IPS-20b (cell line): ENCODE results near the gene ADARB2.

Experiments
- H3K27ac ChIP-seq: one replicate; pipeline ENCODE4 v1.5.1; 2013; ENCODE audit warnings: low read length
- H3K27me3 ChIP-seq: 2 replicates; pipeline ENCODE4 v1.6.1; 2013; ENCODE audit warnings: mild to moderate bottlenecking, low read length, inconsistent platforms; ENCODE audit not compliant: insufficient read depth
- H3K36me3 ChIP-seq: 2 replicates; pipeline ENCODE4 v1.6.1; 2013; ENCODE audit warnings: low read depth, mild to moderate bottlenecking, inconsistent platforms, low read length, moderate library complexity; ENCODE audit not compliant: insufficient read depth
- H3K4me1 ChIP-seq: 2 replicates; pipeline ENCODE4 v1.6.1; 2013; ENCODE audit warnings: mild to moderate bottlenecking, control low read depth, inconsistent platforms, low read length, moderate library complexity; ENCODE audit not compliant: insufficient read depth
- H3K4me3 ChIP-seq: 2 replicates; pipeline ENCODE4 v1.5.1; 2013; ENCODE audit warnings: mild to moderate bottlenecking, low read length, inconsistent platforms
- H3K9ac ChIP-seq: 2 replicates; pipeline ENCODE4 v1.6.1; 2013; ENCODE audit warnings: low read depth, mild to moderate bottlenecking, inconsistent platforms, low read length, moderate library complexity
- H3K9me3 ChIP-seq: 2 replicates; pipeline ENCODE4 v1.6.1; 2013; ENCODE audit warnings: mild to moderate bottlenecking, low read depth, low read length, inconsistent platforms; ENCODE audit not compliant: insufficient read depth

Gene ADARB2

GRCh38 chr10:1410469-1411395, 326.6 kb downstream of the ADARB2 start:
- H3K27me3 ChIP-seq = no peaks in the 10 kb centered on the region
- no peak overlapping the region for H3K27ac ChIP-seq

GRCh38 chr10:1410032-1410431, 327.3 kb downstream of the ADARB2 start:
- Histone ChIP-seq H3K36me3 (no peaks in the 10 kb centered on the region), H3K4me1 (no peaks in the 10 kb centered on the region), H3K4me3 (no peak overlapping the region), H3K27ac (no peak overlapping the region), H3K27me3 (no peaks in the 10 kb centered on the region), H3K9me3 (no peaks in the 10 kb centered on the region), H3K9ac (no peak overlapping the region)

More at GRCh38 chr10:1410469-1411395, 326.6 kb downstream of the ADARB2 start:
- no peaks in the 10 kb centered on the region for H3K36me3 ChIP-seq
- no peaks in the 10 kb centered on the region for H3K9me3 ChIP-seq
- H3K9ac ChIP-seq = no peak overlapping the region
- no peaks in the 10 kb centered on the region for H3K4me1 ChIP-seq
- no peak overlapping the region for H3K4me3 ChIP-seq

GRCh38 chr10:1409392-1409791, 327.9 kb downstream of the ADARB2 start:
- Histone ChIP-seq H3K4me3 (no peak overlapping the region), H3K27ac (no peak overlapping the region), H3K27me3 (no peaks in the 10 kb centered on the region), H3K9ac (no peak overlapping the region), H3K4me1 (no peaks in the 10 kb centered on the region), H3K36me3 (no peaks in the 10 kb centered on the region), H3K9me3 (no peaks in the 10 kb centered on the region)

- Histone ChIP-seq H3K27ac (no peak overlapping the region), H3K36me3 (no peaks in the 10 kb centered on the region), H3K9ac (no peak overlapping the region), H3K4me3 (no peak overlapping the region), H3K4me1 (no peaks in the 10 kb centered on the region), H3K27me3 (no peaks in the 10 kb centered on the region), H3K9me3 (no peaks in the 10 kb centered on the region)
Measured at GRCh38 chr10:1408651-1409367, 328.5 kb downstream of the ADARB2 start.

GRCh38 chr10:1406967-1407945, 330.1 kb downstream of the ADARB2 start:
- H3K4me1 ChIP-seq = no peaks in the 10 kb centered on the region
- no peaks in the 10 kb centered on the region for H3K36me3 ChIP-seq
- H3K9ac ChIP-seq = no peak overlapping the region
- H3K9me3 ChIP-seq = no peaks in the 10 kb centered on the region
- H3K4me3 ChIP-seq = no peak overlapping the region
- H3K27ac ChIP-seq = no peak overlapping the region
- H3K27me3 ChIP-seq = no peaks in the 10 kb centered on the region

GRCh38 chr10:1406132-1406966, 331.0 kb downstream of the ADARB2 start:
- H3K4me3 ChIP-seq = no peak overlapping the region
- H3K36me3 ChIP-seq = no peaks in the 10 kb centered on the region
- H3K27me3 ChIP-seq = no peaks in the 10 kb centered on the region
- H3K9me3 ChIP-seq = no peaks in the 10 kb centered on the region
- H3K4me1 ChIP-seq = no peaks in the 10 kb centered on the region
- H3K9ac ChIP-seq = no peak overlapping the region
- no peak overlapping the region for H3K27ac ChIP-seq

- H3K9ac ChIP-seq = no peak overlapping the region; the same call in 1 of the 2 replicates
- no peaks in the 10 kb centered on the region for H3K27me3 ChIP-seq
- H3K9me3 ChIP-seq = no peaks in the 10 kb centered on the region
- peaks cover 6% of the 10 kb centered on the region; the same call in 1 of the 2 replicates for H3K4me1 ChIP-seq
- H3K36me3 ChIP-seq = no peaks in the 10 kb centered on the region
- no peak overlapping the region for H3K27ac ChIP-seq
- no peak overlapping the region for H3K4me3 ChIP-seq
Measured at GRCh38 chr10:1404323-1405260, 332.7 kb downstream of the ADARB2 start.

GRCh38 chr10:1403508-1404322, 333.6 kb downstream of the ADARB2 start:
- Histone ChIP-seq H3K4me3 (no peak overlapping the region), H3K27me3 (no peaks in the 10 kb centered on the region), H3K4me1 (peaks cover 8% of the 10 kb centered on the region; the same call in 1 of the 2 replicates), H3K9ac (no peak overlapping the region; the same call in 1 of the 2 replicates), H3K9me3 (no peaks in the 10 kb centered on the region), H3K27ac (no peak overlapping the region), H3K36me3 (no peaks in the 10 kb centered on the region)

- no peaks in the 10 kb centered on the region for H3K9me3 ChIP-seq
- H3K36me3 ChIP-seq = no peaks in the 10 kb centered on the region
- no peak overlapping the region for H3K4me3 ChIP-seq
- H3K27ac ChIP-seq = no peak overlapping the region
- no peaks in the 10 kb centered on the region for H3K27me3 ChIP-seq
- no peak overlapping the region for H3K9ac ChIP-seq
- H3K4me1 ChIP-seq = peaks cover 8% of the 10 kb centered on the region; the same call in 1 of the 2 replicates
Measured at GRCh38 chr10:1402816-1403507, 334.4 kb downstream of the ADARB2 start.
